Measurements from ENCODE around the gene GPR108. TPM values are rescaled to one million over a fixed set of nuclear protein-coding genes. Genes with fewer than 3 reads are reported as not detected.

GPR108 gene
- polyA plus RNA-seq, 12 donors = 20.9 to 54.1 (median 30.4) TPM; not detected in 1

- DNase-seq = no peak
Measured at GRCh38 chr19:6723108-6723618, 14.2 kb downstream of the GPR108 start.

- no peak for DNase-seq
Measured at GRCh38 chr19:6721773-6722172, 15.6 kb downstream of the GPR108 start.

- no peak for DNase-seq
Measured at GRCh38 chr19:6721138-6721474, 16.3 kb downstream of the GPR108 start.

GRCh38 chr19:6720369-6721137, 16.8 kb downstream of the GPR108 start, which contains the start of gene C3:
Gene C3 (minus strand): TSS chr19:6720650. CDS start chr19:6720589, 61 bp downstream.
- DNase-seq = no peak

GRCh38 chr19:6719992-6720368, 17.4 kb downstream of the GPR108 start:
- DNase-seq = no peak

GRCh38 chr19:6719540-6719861, 17.9 kb downstream of the GPR108 start:
- DNase-seq = no peak

GRCh38 chr19:6718741-6719539, 18.4 kb downstream of the GPR108 start:
- no peak for DNase-seq

- DNase-seq = no peak
Measured at GRCh38 chr19:6718111-6718740, 19.2 kb downstream of the GPR108 start.

GRCh38 chr19:6717441-6717971, 19.9 kb downstream of the GPR108 start:
- DNase-seq = no peak

- DNase-seq = no peak
Measured at GRCh38 chr19:6717036-6717435, 20.3 kb downstream of the GPR108 start.

- no peak for DNase-seq
Measured at GRCh38 chr19:6716610-6716970, 20.8 kb downstream of the GPR108 start.

- no peak for DNase-seq
Measured at GRCh38 chr19:6714749-6715555, 22.4 kb downstream of the GPR108 start.

- DNase-seq = no peak
Measured at GRCh38 chr19:6713773-6714692, 23.3 kb downstream of the GPR108 start.

GRCh38 chr19:6712692-6713670, 24.4 kb downstream of the GPR108 start:
- no peak for DNase-seq

- no peak for DNase-seq
Measured at GRCh38 chr19:6712231-6712630, 25.1 kb downstream of the GPR108 start.

- no peak for DNase-seq
Measured at GRCh38 chr19:6711605-6712004, 25.8 kb downstream of the GPR108 start.

GRCh38 chr19:6711078-6711361, 26.4 kb downstream of the GPR108 start:
- no peak for DNase-seq

- no peak for DNase-seq
Measured at GRCh38 chr19:6710273-6711077, 26.9 kb downstream of the GPR108 start.

- no peak for DNase-seq
Measured at GRCh38 chr19:6709549-6709948, 27.8 kb downstream of the GPR108 start.
